Prostate gland (tissue), 2 donors: Measurements from ENCODE around the gene FRMPD4. TPM values are rescaled to one million over a fixed set of nuclear protein-coding genes. Genes with fewer than 3 reads are reported as not detected.
A peak's percentile ranks its signal among the peaks of the same experiment; 100 is the strongest.

Source experiments
- DNase-seq: peaks from one replicate; pipeline ENCODE4 v3.0.0-alpha.2; 2019; ENCODE audit warnings: low spot score
- H3K27ac ChIP-seq, 2 donors: fragments of 200-600 bp; sonication (generic); 2 replicates each; pipeline ENCODE4 v1.5.1; 2017 to 2019
- H3K27me3 ChIP-seq: fragments of 200-600 bp; sonication (generic); replicated peaks from 2 replicates; pipeline ENCODE4 v1.5.1; 2019; ENCODE audit not compliant: insufficient read depth
- H3K36me3 ChIP-seq, 2 donors: fragments of 200-600 bp; sonication (generic); 1 replicate in 1 of 2; 2 replicates in 1 of 2; pipeline versions ENCODE4 v1.5.1 to v1.8.1; 2017 to 2019
- H3K4me1 ChIP-seq: fragments of 200-600 bp; sonication (generic); replicated peaks from 2 replicates; pipeline ENCODE4 v1.5.1; 2019
- H3K4me3 ChIP-seq, 2 donors: fragments of 200-600 bp; sonication (generic); 2 replicates each; pipeline ENCODE4 v1.5.1; 2017 to 2019
- H3K9me3 ChIP-seq: fragments of 200-600 bp; sonication (generic); 2 replicates; pipeline ENCODE4 v1.5.1; 2017
- POLR2A ChIP-seq: fragments of 450-650 bp; IDR thresholded peaks from one replicate; pipeline ENCODE4 v1.6.1; 2016; ENCODE audit warnings: antibody characterized with exemption, mild to moderate bottlenecking
- POLR2AphosphoS5 ChIP-seq: sonication (generic); formaldehyde crosslinking; IDR thresholded peaks from one replicate; pipeline ENCODE4 v1.6.1; 2017; ENCODE audit warnings: antibody characterized with exemption
- WGBS: methylation state at CpG from one replicate; pipeline ENCODE4 v1.1.5; 2018; 5-methylcytosine and 5-hydroxymethylcytosine counted together
- intact Hi-C: fragments of 100-400 bp; cut with DNase I; formaldehyde crosslinking; loops from one replicate; pipeline ENCODE4 v1.14.2; 2022
- total RNA-seq, 2 donors: library from RNA; depleted of rRNA; stranded (reverse); fragments of >200 nt; gene quantifications; one replicate each; pipeline ENCODE4 v1.1.0, GENCODE V29; 2016
- TF ChIP-seq, protein P1 (sequence below), 4 experiments: fragments of 200-600 bp in 2 of 4; fragments of 450-650 bp in 2 of 4; sonication (generic) in 2 of 4; IDR thresholded peaks; 1 replicate in 3 of 4; 2 replicates in 1 of 4; pipeline ENCODE4 v1.5.1; 2016 to 2019; ENCODE audit warnings: antibody characterized with exemption in 4 of 4, mild to moderate bottlenecking in 2 of 4, moderate library complexity in 2 of 4

The FRMPD4 gene
- total RNA-seq, 2 donors from 2014 or later = 0.09 to 1.2 TPM

DNA sequence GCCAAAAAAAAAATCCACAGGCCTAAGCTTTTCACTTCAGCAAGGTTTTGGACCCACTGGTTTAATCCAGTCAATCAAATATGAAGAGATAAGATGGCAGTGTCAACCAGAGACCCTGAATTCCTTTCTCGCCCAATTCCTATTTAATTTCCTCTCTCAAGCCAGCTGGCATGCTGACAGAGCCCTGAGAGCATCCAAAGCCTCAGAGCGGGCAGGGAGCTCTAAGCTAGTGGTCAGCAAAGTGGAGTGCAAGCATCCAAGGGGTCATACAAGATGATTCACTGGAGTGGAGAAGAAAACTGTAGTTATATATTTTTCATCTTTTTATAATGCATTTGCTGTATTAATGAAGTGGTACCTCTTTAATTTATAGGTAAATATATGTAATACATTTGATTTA lies 615.1 kb downstream of the FRMPD4 start:
- Histone ChIP-seq H3K27me3 (no peaks in the 10 kb centered on the region), H3K27ac (no peak overlapping the region), H3K4me1 (no peaks in the 10 kb centered on the region), H3K4me3 (no peak overlapping the region), H3K36me3 (no peaks in the 10 kb centered on the region), H3K9me3 (no peaks in the 10 kb centered on the region)
- no peak for DNase-seq
- TF ChIP-seq, protein P1, sequence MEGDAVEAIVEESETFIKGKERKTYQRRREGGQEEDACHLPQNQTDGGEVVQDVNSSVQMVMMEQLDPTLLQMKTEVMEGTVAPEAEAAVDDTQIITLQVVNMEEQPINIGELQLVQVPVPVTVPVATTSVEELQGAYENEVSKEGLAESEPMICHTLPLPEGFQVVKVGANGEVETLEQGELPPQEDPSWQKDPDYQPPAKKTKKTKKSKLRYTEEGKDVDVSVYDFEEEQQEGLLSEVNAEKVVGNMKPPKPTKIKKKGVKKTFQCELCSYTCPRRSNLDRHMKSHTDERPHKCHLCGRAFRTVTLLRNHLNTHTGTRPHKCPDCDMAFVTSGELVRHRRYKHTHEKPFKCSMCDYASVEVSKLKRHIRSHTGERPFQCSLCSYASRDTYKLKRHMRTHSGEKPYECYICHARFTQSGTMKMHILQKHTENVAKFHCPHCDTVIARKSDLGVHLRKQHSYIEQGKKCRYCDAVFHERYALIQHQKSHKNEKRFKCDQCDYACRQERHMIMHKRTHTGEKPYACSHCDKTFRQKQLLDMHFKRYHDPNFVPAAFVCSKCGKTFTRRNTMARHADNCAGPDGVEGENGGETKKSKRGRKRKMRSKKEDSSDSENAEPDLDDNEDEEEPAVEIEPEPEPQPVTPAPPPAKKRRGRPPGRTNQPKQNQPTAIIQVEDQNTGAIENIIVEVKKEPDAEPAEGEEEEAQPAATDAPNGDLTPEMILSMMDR (IDR thresholded peaks at IDR 0.05) = no peak
- TF ChIP-seq POLR2A = no peak
- no peak for TF ChIP-seq POLR2AphosphoS5
- WGBS = 89% methylated on average over 2 of the region's 2 CpGs
- intact Hi-C loops = no loop called here

DNA sequence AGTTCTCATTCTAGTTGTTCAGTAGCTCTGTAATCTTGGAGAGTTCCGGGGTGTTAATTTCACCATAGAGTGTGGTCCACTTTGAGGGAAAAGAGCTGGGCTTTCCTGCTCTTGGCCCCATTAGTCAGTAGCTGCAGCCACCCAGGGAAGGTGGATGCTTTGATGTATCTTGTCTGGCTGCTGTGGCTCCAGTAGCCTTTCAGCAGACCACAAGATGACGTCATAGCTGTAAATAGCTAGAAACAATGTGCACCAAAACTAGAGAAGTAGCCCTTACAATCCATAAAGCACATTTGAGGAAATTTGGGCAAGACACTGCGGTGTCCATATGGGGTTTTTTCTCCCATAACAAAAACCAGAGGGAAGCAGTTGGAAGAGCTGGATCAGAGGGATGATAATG lies 620.0 kb downstream of the FRMPD4 start:
- no peak overlapping the region for H3K27ac ChIP-seq
- H3K4me3 ChIP-seq = no peak overlapping the region
- no peaks in the 10 kb centered on the region for H3K9me3 ChIP-seq
- H3K27me3 ChIP-seq = no peaks in the 10 kb centered on the region
- 70% methylated on average over 3 of the region's 3 CpGs for WGBS
- DNase-seq = no peak
- intact Hi-C loops = no loop called here
- no peak for TF ChIP-seq POLR2A
- no peaks in the 10 kb centered on the region for H3K36me3 ChIP-seq
- H3K4me1 ChIP-seq = no peaks in the 10 kb centered on the region

DNA sequence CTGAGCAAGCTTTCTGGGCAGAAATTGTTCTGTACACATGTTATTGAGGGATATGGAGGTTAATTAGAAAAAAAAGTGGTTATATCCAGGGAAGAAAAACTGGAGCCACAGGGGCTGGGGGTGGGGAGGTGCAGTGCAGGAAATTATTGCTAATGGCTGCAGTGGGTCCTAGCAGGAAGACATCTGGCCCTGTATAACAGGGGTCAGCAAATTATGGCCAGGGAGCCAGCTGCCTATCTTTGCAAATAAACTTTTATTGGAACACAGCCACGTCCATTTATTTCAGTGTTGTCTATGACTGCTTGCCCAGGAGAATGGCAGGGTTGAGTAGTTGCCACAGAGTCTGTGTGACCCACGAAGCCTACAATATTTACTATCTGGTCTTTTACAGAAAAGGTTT lies 629.6 kb downstream of the FRMPD4 start:
- WGBS = 44% methylated on average over 2 of the region's 2 CpGs
- H3K27me3 ChIP-seq = no peaks in the 10 kb centered on the region
- intact Hi-C loops = no loop called here
- H3K36me3 ChIP-seq = no peaks in the 10 kb centered on the region
- no peaks in the 10 kb centered on the region for H3K9me3 ChIP-seq
- H3K4me1 ChIP-seq = no peaks in the 10 kb centered on the region
- TF ChIP-seq, protein P1 (IDR thresholded peaks at IDR 0.05) = no peak
- TF ChIP-seq POLR2AphosphoS5 (no peak), POLR2A (no peak)
- no peak for DNase-seq
- H3K4me3 ChIP-seq = no peak overlapping the region
- no peak overlapping the region for H3K27ac ChIP-seq

DNA sequence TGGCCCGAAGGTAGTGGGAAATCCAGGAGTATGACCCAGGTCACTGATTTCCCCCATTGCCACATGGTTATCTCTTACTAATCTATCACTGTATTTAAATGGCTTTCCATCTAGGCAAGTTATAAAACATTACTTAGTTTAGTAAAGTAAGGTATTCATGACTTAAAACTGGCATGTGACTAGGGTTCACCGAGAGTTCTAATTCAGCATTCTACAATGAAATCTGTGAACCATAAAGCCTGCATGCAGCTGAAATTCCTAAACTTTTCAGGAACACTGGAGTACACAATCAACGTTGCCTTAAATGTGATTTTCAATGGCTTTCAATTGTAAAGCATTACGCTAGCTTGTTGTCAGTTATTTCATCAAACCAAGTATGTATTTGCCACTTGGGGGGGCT lies 630.2 kb downstream of the FRMPD4 start:
- H3K9me3 ChIP-seq = no peaks in the 10 kb centered on the region
- no peak for DNase-seq
- 92% methylated on average over 4 of the region's 4 CpGs for WGBS
- H3K27ac ChIP-seq = no peak overlapping the region
- H3K4me1 ChIP-seq = no peaks in the 10 kb centered on the region
- intact Hi-C loops = no loop called here
- no peaks in the 10 kb centered on the region for H3K27me3 ChIP-seq
- H3K36me3 ChIP-seq = no peaks in the 10 kb centered on the region
- H3K4me3 ChIP-seq = no peak overlapping the region
- TF ChIP-seq POLR2AphosphoS5 (no peak), POLR2A (no peak)
- TF ChIP-seq, protein P1 (IDR thresholded peaks at IDR 0.05) = no peak

DNA sequence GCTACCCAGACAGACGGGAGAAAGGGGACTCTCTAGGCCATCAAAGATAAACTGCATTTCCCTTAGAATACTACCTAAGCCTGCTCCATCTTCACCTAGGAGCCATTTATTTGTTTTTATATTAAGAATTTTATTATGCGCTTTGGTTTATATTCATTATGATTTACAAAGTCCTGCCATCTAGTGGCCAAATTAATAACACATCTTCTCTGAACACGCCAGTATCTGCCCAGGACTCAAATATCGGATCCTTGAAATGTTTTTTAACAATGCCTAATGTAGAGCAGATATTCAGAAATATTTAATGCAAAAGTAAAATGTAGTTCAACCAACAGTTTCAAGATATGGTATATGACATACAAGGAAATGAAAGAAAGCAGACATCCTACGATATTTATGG lies 632.2 kb downstream of the FRMPD4 start:
- 34% methylated on average over 5 of the region's 5 CpGs for WGBS
- intact Hi-C loops = no loop called here
- no peaks in the 10 kb centered on the region for H3K9me3 ChIP-seq
- H3K27ac ChIP-seq = no peak overlapping the region
- TF ChIP-seq, protein P1 (IDR thresholded peaks at IDR 0.05) = peak; percentile 17 to 50 (median 42)
- TF ChIP-seq POLR2A (no peak), POLR2AphosphoS5 (no peak)
- H3K36me3 ChIP-seq = no peaks in the 10 kb centered on the region
- DNase-seq = no peak
- no peak overlapping the region for H3K4me3 ChIP-seq
- H3K4me1 ChIP-seq = no peaks in the 10 kb centered on the region
- no peaks in the 10 kb centered on the region for H3K27me3 ChIP-seq
